Measurements from ENCODE around the gene WDR19. TPM values are rescaled to one million over a fixed set of nuclear protein-coding genes. Genes with fewer than 3 reads are reported as not detected.

The WDR19 gene
- total and polyA plus RNA-seq, 2 donors (not counting 1 experiment from before 2014, with no cell fraction given): 34.8 to 36.0 TPM

GRCh38 chr4:39146211-39146610 lies 36.1 kb upstream of the WDR19 start:
- H3K4me1 ChIP-seq (ENCODE audit: control insufficient read depth, extremely low read depth, insufficient read depth, low read length): no peaks in the 10 kb centered on the region
- peak in 1 of 2 donors; percentile 10 for DNase-seq (ENCODE audit: low read depth in 2 of 2)
- TF ChIP-seq CTCF (conservative IDR thresholded peaks at IDR 0.05 in 1 of 2, IDR thresholded peaks at IDR 0.05 in 1 of 2; ENCODE audit: low read depth in 1 of 2, low read length in 2 of 2): no peak
- no peaks in the 10 kb centered on the region for H3K36me3 ChIP-seq (ENCODE audit: control insufficient read depth, insufficient read depth, low read length)
- no peak overlapping the region for H2AFZ ChIP-seq (ENCODE audit: low read length)
- H4K20me1 ChIP-seq (ENCODE audit: control insufficient read depth, extremely low read depth, insufficient read depth, low read length): no peaks in the 10 kb centered on the region
- no peaks in the 10 kb centered on the region for H3K27me3 ChIP-seq (ENCODE audit: control insufficient read depth, insufficient read depth, low read length)
- H3K9ac ChIP-seq (ENCODE audit: insufficient read depth, low read length): no peak overlapping the region
- H3K4me3 ChIP-seq (replicated peaks in 1 of 4; ENCODE audit: control extremely low read depth in 1 of 4, insufficient read depth in 1 of 4, low read depth in 3 of 4, low read length in 4 of 4): no peak overlapping the region
- H3K9me3 ChIP-seq (ENCODE audit: control insufficient read depth, insufficient read depth, low read depth, low read length): no peaks in the 10 kb centered on the region
- H3K4me2 ChIP-seq (ENCODE audit: extremely low read depth, insufficient read depth, low read length): no peak overlapping the region
- H3K27ac ChIP-seq (ENCODE audit: insufficient read depth, low read length): no peak overlapping the region
- H3K79me2 ChIP-seq (ENCODE audit: control insufficient read depth, insufficient read depth, low read length): no peaks in the 10 kb centered on the region

- Histone ChIP-seq H3K36me3 (ENCODE audit: control insufficient read depth, insufficient read depth, low read length) (no peaks in the 10 kb centered on the region), H3K9ac (ENCODE audit: insufficient read depth, low read length) (no peak overlapping the region), H3K9me3 (ENCODE audit: control insufficient read depth, insufficient read depth, low read depth, low read length) (no peaks in the 10 kb centered on the region), H3K27me3 (ENCODE audit: control insufficient read depth, insufficient read depth, low read length) (no peaks in the 10 kb centered on the region), H3K79me2 (ENCODE audit: control insufficient read depth, insufficient read depth, low read length) (no peaks in the 10 kb centered on the region), H2AFZ (ENCODE audit: low read length) (no peak overlapping the region), H3K4me2 (ENCODE audit: extremely low read depth, insufficient read depth, low read length) (no peak overlapping the region), H3K27ac (ENCODE audit: insufficient read depth, low read length) (no peak overlapping the region), H3K4me3 (replicated peaks in 1 of 4; ENCODE audit: control extremely low read depth in 1 of 4, insufficient read depth in 1 of 4, low read depth in 3 of 4, low read length in 4 of 4) (no peak overlapping the region), H3K4me1 (ENCODE audit: control insufficient read depth, extremely low read depth, insufficient read depth, low read length) (no peaks in the 10 kb centered on the region), H4K20me1 (ENCODE audit: control insufficient read depth, extremely low read depth, insufficient read depth, low read length) (no peaks in the 10 kb centered on the region)
- no peak for DNase-seq (ENCODE audit: low read depth in 2 of 2)
- no peak for TF ChIP-seq CTCF (conservative IDR thresholded peaks at IDR 0.05 in 1 of 2, IDR thresholded peaks at IDR 0.05 in 1 of 2; ENCODE audit: low read depth in 1 of 2, low read length in 2 of 2)
- TF ChIP-seq EZH2 (IDR thresholded peaks at IDR 0.05; ENCODE audit: low read length, missing control alignments): no peak
Measured at GRCh38 chr4:39154009-39154408, 28.3 kb upstream of the WDR19 start.

- H3K27ac ChIP-seq (ENCODE audit: insufficient read depth, low read length): no peak overlapping the region
- no peak overlapping the region for H2AFZ ChIP-seq (ENCODE audit: low read length)
- H3K36me3 ChIP-seq (ENCODE audit: control insufficient read depth, insufficient read depth, low read length): no peaks in the 10 kb centered on the region
- no peaks in the 10 kb centered on the region for H3K9me3 ChIP-seq (ENCODE audit: control insufficient read depth, insufficient read depth, low read depth, low read length)
- no peak overlapping the region for H3K4me3 ChIP-seq (replicated peaks in 1 of 4; ENCODE audit: control extremely low read depth in 1 of 4, insufficient read depth in 1 of 4, low read depth in 3 of 4, low read length in 4 of 4)
- no peaks in the 10 kb centered on the region for H3K79me2 ChIP-seq (ENCODE audit: control insufficient read depth, insufficient read depth, low read length)
- TF ChIP-seq CTCF (conservative IDR thresholded peaks at IDR 0.05 in 1 of 2, IDR thresholded peaks at IDR 0.05 in 1 of 2; ENCODE audit: low read depth in 1 of 2, low read length in 2 of 2) (no peak), EZH2 (IDR thresholded peaks at IDR 0.05; ENCODE audit: low read length, missing control alignments) (no peak)
- no peaks in the 10 kb centered on the region for H3K27me3 ChIP-seq (ENCODE audit: control insufficient read depth, insufficient read depth, low read length)
- no peak for DNase-seq (ENCODE audit: low read depth in 2 of 2)
- no peaks in the 10 kb centered on the region for H4K20me1 ChIP-seq (ENCODE audit: control insufficient read depth, extremely low read depth, insufficient read depth, low read length)
- no peaks in the 10 kb centered on the region for H3K4me1 ChIP-seq (ENCODE audit: control insufficient read depth, extremely low read depth, insufficient read depth, low read length)
- H3K4me2 ChIP-seq (ENCODE audit: extremely low read depth, insufficient read depth, low read length): no peak overlapping the region
- H3K9ac ChIP-seq (ENCODE audit: insufficient read depth, low read length): no peak overlapping the region
Measured at GRCh38 chr4:39157520-39157919, 24.8 kb upstream of the WDR19 start.

All from fibroblast of lung (primary cell).